K562 (cell line): ENCODE measurements around the gene SOX15. TPM values are rescaled to one million over a fixed set of nuclear protein-coding genes. Genes with fewer than 3 reads are reported as not detected.

Experiments
- BHLHE40 ChIP-seq: IDR thresholded peaks from 2 replicates; pipeline ENCODE4 v1.6.1; 2011; ENCODE audit warnings: low read length, improper control_type of control experiment
- ETV1 ChIP-seq: fragments of 450-650 bp; conservative IDR thresholded peaks from 2 replicates; pipeline ENCODE4 v1.6.1; 2016; ENCODE audit warnings: missing genetic modification characterization, control low read depth, low read depth, missing compliant biosample characterization
- FIP1L1 ChIP-seq: fragments of 200-400 bp; formaldehyde crosslinking; IDR thresholded peaks from 2 replicates; pipeline ENCODE4 v1.6.1; 2018; ENCODE audit warnings: mild to moderate bottlenecking, low read depth, low read length; ENCODE audit not compliant: poor library complexity, severe bottlenecking
- HNRNPLL ChIP-seq: fragments of 200-400 bp; formaldehyde crosslinking; IDR thresholded peaks from 2 replicates; pipeline ENCODE4 v1.6.1; 2017; ENCODE audit warnings: low read length, low read depth, mild to moderate bottlenecking; ENCODE audit not compliant: poor library complexity, severe bottlenecking
- ILF3 ChIP-seq: fragments of 450-650 bp; IDR thresholded peaks from 2 replicates; pipeline ENCODE4 v1.6.1; 2018; ENCODE audit warnings: antibody characterized with exemption, mild to moderate bottlenecking, moderate library complexity, borderline replicate concordance
- LCOR ChIP-seq: sonication (generic); formaldehyde crosslinking; IDR thresholded peaks from 2 replicates; pipeline ENCODE4 v1.8.0; 2022; ENCODE audit warnings: mild to moderate bottlenecking, missing genetic modification reagents
- NBN ChIP-seq: fragments of 450-650 bp; IDR thresholded peaks from 2 replicates; pipeline ENCODE4 v1.6.1; 2016; ENCODE audit warnings: low read depth, mild to moderate bottlenecking
- NCOA2 ChIP-seq, 2 experiments: fragments of 450-650 bp; IDR thresholded peaks; 2 replicates each; pipeline ENCODE4 v1.6.1; 2018; ENCODE audit warnings: mild to moderate bottlenecking in 2 of 2, moderate library complexity in 1 of 2; ENCODE audit not compliant: partially characterized antibody in 2 of 2
- NR4A1 ChIP-seq, 2 experiments: fragments of 250-450 bp in 1 of 2; fragments of 450-650 bp in 1 of 2; sonication (Bioruptor Pico) in 1 of 2; IDR thresholded peaks; 2 replicates each; pipeline versions ENCODE4 v1.4.0 to v1.6.1; 2016 to 2020; ENCODE audit warnings: mild to moderate bottlenecking in 2 of 2, missing compliant biosample characterization in 1 of 2, missing genetic modification characterization in 1 of 2, moderate library complexity in 1 of 2
- PHF20 ChIP-seq: fragments of 450-650 bp; IDR thresholded peaks from 2 replicates; pipeline ENCODE4 v1.6.1; 2018; ENCODE audit not compliant: partially characterized antibody
- POLR2AphosphoS2 ChIP-seq: IDR thresholded peaks from 2 replicates; pipeline ENCODE4 v1.6.1; 2012; ENCODE audit warnings: low read length, improper control_type of control experiment
- TBL1XR1 ChIP-seq, 2 experiments: IDR thresholded peaks; 2 replicates each; pipeline ENCODE4 v1.6.1; 2012; ENCODE audit warnings: improper control_type of control experiment in 2 of 2, low read length in 2 of 2, mild to moderate bottlenecking in 1 of 2
- TOE1 ChIP-seq, 2 experiments: fragments of 450-650 bp in 1 of 2; sonication (generic) in 1 of 2; formaldehyde crosslinking in 1 of 2; IDR thresholded peaks; 2 replicates each; pipeline versions ENCODE4 v1.7.1 to v1.8.0; 2016 to 2022; ENCODE audit warnings: borderline replicate concordance in 2 of 2, mild to moderate bottlenecking in 2 of 2, antibody characterized with exemption in 1 of 2, inconsistent platforms in 1 of 2, low read depth in 1 of 2, missing genetic modification reagents in 1 of 2, moderate library complexity in 1 of 2
- ZC3H8 ChIP-seq: fragments of 450-650 bp; IDR thresholded peaks from 2 replicates; pipeline ENCODE4 v1.6.1; 2017
- ZNF140 ChIP-seq: fragments of 250-450 bp; sonication (Bioruptor Pico); IDR thresholded peaks from 2 replicates; pipeline ENCODE4 v1.8.0; 2021; ENCODE audit warnings: moderate library complexity, mild to moderate bottlenecking, inconsistent platforms
- ZNF589 ChIP-seq: fragments of 200-800 bp; sonication (Bioruptor generic); IDR thresholded peaks from 2 replicates; pipeline ENCODE4 v1.6.1; 2016; ENCODE audit warnings: low read depth, missing genetic modification characterization, missing compliant biosample characterization
- ZNF668 ChIP-seq: fragments of 250-450 bp; sonication (Bioruptor Pico); IDR thresholded peaks from 2 replicates; pipeline ENCODE4 v1.8.0; 2022; ENCODE audit warnings: mild to moderate bottlenecking, inconsistent platforms
- ZNF785 ChIP-seq: fragments of 250-450 bp; sonication (Bioruptor Pico); IDR thresholded peaks from 2 replicates; pipeline ENCODE4 v1.4.0; 2020; ENCODE audit warnings: mild to moderate bottlenecking
- polyA plus RNA-seq, 8 experiments: library from polyadenylated mRNA; depleted of rRNA in 4 of 8; stranded (reverse) in 5 of 8; unstranded in 3 of 8; fragments of >200 nt; fragmentation: Nextera tagmentation in 2 of 8; fragmentation: Illumina TruSeq in 1 of 8; extraction: Ambion mirVana in 2 of 8; extraction: Trizol in 1 of 8; gene quantifications; 2 replicates each; pipeline versions ENCODE4 v1.2.1 to v1.2.3, GENCODE V29; 2011 to 2014; ENCODE audit warnings: inconsistent platforms in 1 of 8, missing spikeins in 1 of 8
- total RNA-seq, 7 experiments: library from RNA; depleted of rRNA in 6 of 7; stranded (reverse); fragments of >200 nt in 6 of 7; fragmentation: Illumina TruSeq in 2 of 7; extraction: Trizol in 2 of 7; gene quantifications; 2 replicates each; pipeline versions ENCODE4 v1.2.1 to v1.2.3, GENCODE V29; 2011 to 2021; ENCODE audit warnings: low replicate concordance in 1 of 7
- TF ChIP-seq, protein P1 (sequence below): fragments of 250-450 bp; sonication (Bioruptor Pico); IDR thresholded peaks from 2 replicates; pipeline ENCODE4 v1.4.0; 2020; ENCODE audit warnings: mild to moderate bottlenecking, moderate library complexity
- TF ChIP-seq, protein P2 (sequence below): sonication (generic); formaldehyde crosslinking; IDR thresholded peaks from 2 replicates; pipeline ENCODE4 v1.8.1; 2023; ENCODE audit warnings: mild to moderate bottlenecking, missing genetic modification reagents
- TF ChIP-seq, protein P3 (sequence below): fragments of 250-450 bp; sonication (Bioruptor Pico); IDR thresholded peaks from 2 replicates; pipeline ENCODE4 v1.4.0; 2020; ENCODE audit warnings: mild to moderate bottlenecking

SOX15 gene
- total and polyA plus RNA-seq, 9 of the 15 experiments (the other 6 are each of a cell fraction or from before 2014, with no cell fraction given), result 0.07 to 0.33 (median 0.19) TPM; not detected in 5

DNA sequence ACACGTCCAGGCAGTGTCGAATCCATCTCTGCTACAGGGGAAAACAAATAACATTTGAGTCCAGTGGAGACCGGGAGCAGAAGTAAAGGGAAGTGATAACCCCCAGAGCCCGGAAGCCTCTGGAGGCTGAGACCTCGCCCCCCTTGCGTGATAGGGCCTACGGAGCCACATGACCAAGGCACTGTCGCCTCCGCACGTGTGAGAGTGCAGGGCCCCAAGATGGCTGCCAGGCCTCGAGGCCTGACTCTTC, 17.6 kb downstream of the SOX15 start (continued):
- TF ChIP-seq TOE1 (IDR thresholded peaks at IDR 0.05; ENCODE audit: borderline replicate concordance) (no peak), TOE1 (CRISPR knock-in tag; IDR thresholded peaks at IDR 0.05; ENCODE audit: borderline replicate concordance, low read depth) (no peak), FIP1L1 (no peak), ILF3 (no peak), ZNF589 (CRISPR knock-in tag) (no peak), LCOR (CRISPR knock-in tag) (no peak), POLR2AphosphoS2 (peak; percentile 98; the same call in 1 of the 2 replicates), ZNF668 (CRISPR knock-in tag) (no peak), ZC3H8 (no peak), NCOA2 (IDR thresholded peaks at IDR 0.05; ENCODE audit: partially characterized antibody in 2 of 2) (no peak), ZNF785 (no peak), PHF20 (peak; percentile 35), NR4A1 (CRISPR knock-in tag; IDR thresholded peaks at IDR 0.05) (no peak), NR4A1 (tag; IDR thresholded peaks at IDR 0.05) (no peak), BHLHE40 (peak; percentile 99), TBL1XR1 (IDR thresholded peaks at IDR 0.05; ENCODE audit: low read length in 2 of 2) (no peak; a peak in 1 of 4 replicates), ZNF140 (CRISPR knock-in tag) (no peak), HNRNPLL (no peak), ETV1 (tag) (peak; percentile 68), NBN (no peak)
- TF ChIP-seq, protein P1, sequence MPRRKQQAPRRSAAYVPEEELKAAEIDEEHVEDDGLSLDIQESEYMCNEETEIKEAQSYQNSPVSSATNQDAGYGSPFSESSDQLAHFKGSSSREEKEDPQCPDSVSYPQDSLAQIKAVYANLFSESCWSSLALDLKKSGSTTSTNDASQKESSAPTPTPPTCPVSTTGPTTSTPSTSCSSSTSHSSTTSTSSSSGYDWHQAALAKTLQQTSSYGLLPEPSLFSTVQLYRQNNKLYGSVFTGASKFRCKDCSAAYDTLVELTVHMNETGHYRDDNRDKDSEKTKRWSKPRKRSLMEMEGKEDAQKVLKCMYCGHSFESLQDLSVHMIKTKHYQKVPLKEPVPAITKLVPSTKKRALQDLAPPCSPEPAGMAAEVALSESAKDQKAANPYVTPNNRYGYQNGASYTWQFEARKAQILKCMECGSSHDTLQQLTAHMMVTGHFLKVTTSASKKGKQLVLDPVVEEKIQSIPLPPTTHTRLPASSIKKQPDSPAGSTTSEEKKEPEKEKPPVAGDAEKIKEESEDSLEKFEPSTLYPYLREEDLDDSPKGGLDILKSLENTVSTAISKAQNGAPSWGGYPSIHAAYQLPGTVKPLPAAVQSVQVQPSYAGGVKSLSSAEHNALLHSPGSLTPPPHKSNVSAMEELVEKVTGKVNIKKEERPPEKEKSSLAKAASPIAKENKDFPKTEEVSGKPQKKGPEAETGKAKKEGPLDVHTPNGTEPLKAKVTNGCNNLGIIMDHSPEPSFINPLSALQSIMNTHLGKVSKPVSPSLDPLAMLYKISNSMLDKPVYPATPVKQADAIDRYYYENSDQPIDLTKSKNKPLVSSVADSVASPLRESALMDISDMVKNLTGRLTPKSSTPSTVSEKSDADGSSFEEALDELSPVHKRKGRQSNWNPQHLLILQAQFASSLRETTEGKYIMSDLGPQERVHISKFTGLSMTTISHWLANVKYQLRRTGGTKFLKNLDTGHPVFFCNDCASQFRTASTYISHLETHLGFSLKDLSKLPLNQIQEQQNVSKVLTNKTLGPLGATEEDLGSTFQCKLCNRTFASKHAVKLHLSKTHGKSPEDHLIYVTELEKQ (CRISPR knock-in tag), result no peak
- TF ChIP-seq, protein P2, sequence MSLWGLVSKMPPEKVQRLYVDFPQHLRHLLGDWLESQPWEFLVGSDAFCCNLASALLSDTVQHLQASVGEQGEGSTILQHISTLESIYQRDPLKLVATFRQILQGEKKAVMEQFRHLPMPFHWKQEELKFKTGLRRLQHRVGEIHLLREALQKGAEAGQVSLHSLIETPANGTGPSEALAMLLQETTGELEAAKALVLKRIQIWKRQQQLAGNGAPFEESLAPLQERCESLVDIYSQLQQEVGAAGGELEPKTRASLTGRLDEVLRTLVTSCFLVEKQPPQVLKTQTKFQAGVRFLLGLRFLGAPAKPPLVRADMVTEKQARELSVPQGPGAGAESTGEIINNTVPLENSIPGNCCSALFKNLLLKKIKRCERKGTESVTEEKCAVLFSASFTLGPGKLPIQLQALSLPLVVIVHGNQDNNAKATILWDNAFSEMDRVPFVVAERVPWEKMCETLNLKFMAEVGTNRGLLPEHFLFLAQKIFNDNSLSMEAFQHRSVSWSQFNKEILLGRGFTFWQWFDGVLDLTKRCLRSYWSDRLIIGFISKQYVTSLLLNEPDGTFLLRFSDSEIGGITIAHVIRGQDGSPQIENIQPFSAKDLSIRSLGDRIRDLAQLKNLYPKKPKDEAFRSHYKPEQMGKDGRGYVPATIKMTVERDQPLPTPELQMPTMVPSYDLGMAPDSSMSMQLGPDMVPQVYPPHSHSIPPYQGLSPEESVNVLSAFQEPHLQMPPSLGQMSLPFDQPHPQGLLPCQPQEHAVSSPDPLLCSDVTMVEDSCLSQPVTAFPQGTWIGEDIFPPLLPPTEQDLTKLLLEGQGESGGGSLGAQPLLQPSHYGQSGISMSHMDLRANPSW (CRISPR knock-in tag), result no peak
- TF ChIP-seq, protein P3, sequence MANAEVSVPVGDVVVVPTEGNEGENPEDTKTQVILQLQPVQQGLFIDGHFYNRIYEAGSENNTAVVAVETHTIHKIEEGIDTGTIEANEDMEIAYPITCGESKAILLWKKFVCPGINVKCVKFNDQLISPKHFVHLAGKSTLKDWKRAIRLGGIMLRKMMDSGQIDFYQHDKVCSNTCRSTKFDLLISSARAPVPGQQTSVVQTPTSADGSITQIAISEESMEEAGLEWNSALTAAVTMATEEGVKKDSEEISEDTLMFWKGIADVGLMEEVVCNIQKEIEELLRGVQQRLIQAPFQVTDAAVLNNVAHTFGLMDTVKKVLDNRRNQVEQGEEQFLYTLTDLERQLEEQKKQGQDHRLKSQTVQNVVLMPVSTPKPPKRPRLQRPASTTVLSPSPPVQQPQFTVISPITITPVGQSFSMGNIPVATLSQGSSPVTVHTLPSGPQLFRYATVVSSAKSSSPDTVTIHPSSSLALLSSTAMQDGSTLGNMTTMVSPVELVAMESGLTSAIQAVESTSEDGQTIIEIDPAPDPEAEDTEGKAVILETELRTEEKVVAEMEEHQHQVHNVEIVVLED (CRISPR knock-in tag), result no peak
